RWPE2 (cell line): ENCODE measurements around the gene PRKAG2.

Source experiments
- ATAC-seq: fragments of 200-7000 bp; cut with Tn5 transposase; 3 replicates; pipeline ENCODE4 v1.9.1; 2021; ENCODE audit warnings: low read depth
- DNase-seq: peaks from one replicate; pipeline ENCODE4 v3.0.0-alpha.2; 2020; ENCODE audit warnings: low spot score
- H3K27ac ChIP-seq: fragments of 450-650 bp; 2 replicates; pipeline ENCODE4 v1.5.1; 2017; ENCODE audit warnings: mild to moderate bottlenecking; ENCODE audit not compliant: poor library complexity, severe bottlenecking
- H3K27me3 ChIP-seq: fragments of 250-450 bp; sonication (Bioruptor Pico); 2 replicates; pipeline ENCODE4 v1.5.1; 2021; ENCODE audit warnings: mild to moderate bottlenecking, moderate library complexity; ENCODE audit not compliant: insufficient read depth, poor library complexity, severe bottlenecking
- H3K36me3 ChIP-seq: fragments of 250-450 bp; sonication (Bioruptor Pico); 2 replicates; pipeline ENCODE4 v1.5.1; 2020; ENCODE audit warnings: low read depth, mild to moderate bottlenecking, moderate library complexity
- H3K4me1 ChIP-seq: fragments of 250-450 bp; sonication (Bioruptor Pico); 2 replicates; pipeline ENCODE4 v1.5.1; 2021; ENCODE audit warnings: mild to moderate bottlenecking, moderate library complexity; ENCODE audit not compliant: insufficient read depth, poor library complexity, severe bottlenecking
- H3K4me3 ChIP-seq: fragments of 250-450 bp; sonication (Bioruptor Pico); 2 replicates; pipeline ENCODE4 v1.5.1; 2021; ENCODE audit warnings: mild to moderate bottlenecking, moderate library complexity; ENCODE audit not compliant: severe bottlenecking
- H3K9me3 ChIP-seq: fragments of 250-450 bp; sonication (Bioruptor Pico); 2 replicates; pipeline ENCODE4 v1.5.1; 2021; ENCODE audit warnings: mild to moderate bottlenecking, moderate library complexity; ENCODE audit not compliant: severe bottlenecking
- TF ChIP-seq, protein P1 (sequence below): fragments of 450-650 bp; IDR thresholded peaks from one replicate; pipeline ENCODE4 v1.5.1; 2017; ENCODE audit warnings: mild to moderate bottlenecking, moderate library complexity; ENCODE audit not compliant: poor library complexity, severe bottlenecking

The PRKAG2 gene

DNA sequence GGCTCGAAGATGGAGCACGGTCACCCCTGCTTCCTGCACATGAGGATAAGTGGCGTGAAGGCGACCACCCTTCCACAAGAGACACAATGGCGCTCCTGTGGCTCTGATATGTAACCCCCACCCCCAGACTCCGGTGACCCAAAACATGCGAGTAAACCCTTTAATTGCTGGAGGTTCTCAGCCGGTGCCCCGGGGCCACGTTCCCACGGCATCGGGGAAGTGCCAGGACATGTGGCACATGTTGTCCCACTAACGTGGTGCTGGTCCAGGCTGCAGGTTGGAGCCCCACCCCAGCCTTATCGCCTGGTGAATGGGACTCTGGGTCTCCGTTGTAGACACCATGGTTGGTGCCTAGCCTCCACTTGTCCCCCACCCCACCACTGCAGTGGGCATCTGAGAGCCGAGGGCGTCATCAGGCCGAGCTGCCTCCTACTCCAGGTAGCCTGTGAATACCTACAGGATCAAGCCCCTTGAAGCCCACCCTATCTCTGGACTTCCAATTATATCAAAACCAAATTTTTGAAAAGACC is 132.8 kb downstream of the PRKAG2 start:
- Histone ChIP-seq H3K9me3 (no peaks in the 10 kb centered on the region), H3K4me3 (no peak overlapping the region), H3K36me3 (no peaks in the 10 kb centered on the region), H3K4me1 (peaks cover 32% of the 10 kb centered on the region), H3K27me3 (no peaks in the 10 kb centered on the region), H3K27ac (no peak overlapping the region)
- DNase-seq: no peak
- no peak for ATAC-seq
- TF ChIP-seq, protein P1, sequence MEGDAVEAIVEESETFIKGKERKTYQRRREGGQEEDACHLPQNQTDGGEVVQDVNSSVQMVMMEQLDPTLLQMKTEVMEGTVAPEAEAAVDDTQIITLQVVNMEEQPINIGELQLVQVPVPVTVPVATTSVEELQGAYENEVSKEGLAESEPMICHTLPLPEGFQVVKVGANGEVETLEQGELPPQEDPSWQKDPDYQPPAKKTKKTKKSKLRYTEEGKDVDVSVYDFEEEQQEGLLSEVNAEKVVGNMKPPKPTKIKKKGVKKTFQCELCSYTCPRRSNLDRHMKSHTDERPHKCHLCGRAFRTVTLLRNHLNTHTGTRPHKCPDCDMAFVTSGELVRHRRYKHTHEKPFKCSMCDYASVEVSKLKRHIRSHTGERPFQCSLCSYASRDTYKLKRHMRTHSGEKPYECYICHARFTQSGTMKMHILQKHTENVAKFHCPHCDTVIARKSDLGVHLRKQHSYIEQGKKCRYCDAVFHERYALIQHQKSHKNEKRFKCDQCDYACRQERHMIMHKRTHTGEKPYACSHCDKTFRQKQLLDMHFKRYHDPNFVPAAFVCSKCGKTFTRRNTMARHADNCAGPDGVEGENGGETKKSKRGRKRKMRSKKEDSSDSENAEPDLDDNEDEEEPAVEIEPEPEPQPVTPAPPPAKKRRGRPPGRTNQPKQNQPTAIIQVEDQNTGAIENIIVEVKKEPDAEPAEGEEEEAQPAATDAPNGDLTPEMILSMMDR: no peak

DNA sequence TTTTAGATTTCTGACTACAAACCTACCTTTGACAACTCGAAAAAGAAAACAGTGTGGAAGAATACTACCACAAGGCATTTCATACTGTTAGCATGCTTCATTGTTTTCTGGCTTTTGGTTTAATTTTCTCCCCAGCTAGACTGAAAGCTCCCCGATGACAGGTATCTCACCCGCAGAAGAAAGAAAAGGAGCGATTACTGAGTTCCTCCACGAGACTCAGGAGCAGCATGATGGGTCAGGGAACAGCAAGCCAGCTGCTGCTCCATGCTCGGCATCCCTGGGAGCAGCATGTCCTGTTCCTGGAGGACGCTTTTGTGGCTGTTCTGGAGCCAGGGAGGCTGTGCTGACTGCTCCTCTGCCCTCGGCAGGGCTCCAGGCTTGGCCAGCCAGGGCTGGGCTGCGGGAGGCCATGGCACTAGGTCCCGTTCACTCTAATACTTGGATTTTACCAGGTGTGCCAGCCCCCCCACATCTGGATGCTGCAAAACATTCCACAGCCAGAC is 133.4 kb downstream of the PRKAG2 start:
- no peak overlapping the region for H3K4me3 ChIP-seq
- DNase-seq (no peak), ATAC-seq (no peak)
- H3K27ac ChIP-seq: no peak overlapping the region
- no peaks in the 10 kb centered on the region for H3K27me3 ChIP-seq
- peaks cover 32% of the 10 kb centered on the region for H3K4me1 ChIP-seq
- no peaks in the 10 kb centered on the region for H3K9me3 ChIP-seq
- TF ChIP-seq, protein P1: no peak
- H3K36me3 ChIP-seq: no peaks in the 10 kb centered on the region

DNA sequence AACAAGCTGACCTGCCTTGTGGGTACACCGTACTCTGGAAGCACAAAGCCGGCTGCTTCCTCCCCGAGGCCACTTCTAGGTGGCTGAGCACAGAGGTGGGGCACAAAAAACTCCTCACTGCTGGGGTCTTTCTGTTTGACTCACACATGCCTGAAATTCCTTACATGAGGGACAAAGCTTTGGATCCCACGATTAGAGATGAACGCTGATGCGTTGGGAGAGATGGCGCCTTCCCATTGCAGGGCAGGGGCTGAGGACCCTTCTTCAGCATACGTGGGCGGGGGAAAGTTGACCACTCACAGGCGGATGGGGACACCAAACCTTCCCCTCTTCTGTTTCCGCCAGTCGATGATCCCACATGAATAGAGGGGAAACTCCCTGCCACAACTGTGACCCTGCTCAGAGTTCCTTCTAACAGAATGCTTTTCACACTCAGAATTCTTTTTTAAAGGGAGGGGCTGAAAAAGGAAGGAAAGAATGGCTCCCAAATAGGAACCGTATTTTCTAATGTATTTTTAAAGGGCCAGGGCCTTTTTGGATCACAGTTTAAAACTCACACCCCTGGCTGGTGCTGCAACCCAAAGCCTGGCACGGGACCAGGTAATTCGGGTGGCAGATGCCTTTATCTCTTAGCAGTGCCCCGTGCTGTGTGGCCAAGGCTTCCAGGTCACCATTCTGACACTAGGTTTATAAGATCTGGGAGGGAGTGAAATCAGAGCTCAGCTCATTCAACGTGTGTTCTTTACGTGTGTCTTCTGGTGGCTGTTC is 134.0 kb downstream of the PRKAG2 start:
- H3K27ac ChIP-seq: no peak overlapping the region
- DNase-seq: no peak
- TF ChIP-seq, protein P1: no peak
- no peaks in the 10 kb centered on the region for H3K27me3 ChIP-seq
- H3K36me3 ChIP-seq: no peaks in the 10 kb centered on the region
- H3K4me1 ChIP-seq: peaks cover 32% of the 10 kb centered on the region
- no peak overlapping the region for H3K4me3 ChIP-seq
- no peaks in the 10 kb centered on the region for H3K9me3 ChIP-seq
- no peak for ATAC-seq

DNA sequence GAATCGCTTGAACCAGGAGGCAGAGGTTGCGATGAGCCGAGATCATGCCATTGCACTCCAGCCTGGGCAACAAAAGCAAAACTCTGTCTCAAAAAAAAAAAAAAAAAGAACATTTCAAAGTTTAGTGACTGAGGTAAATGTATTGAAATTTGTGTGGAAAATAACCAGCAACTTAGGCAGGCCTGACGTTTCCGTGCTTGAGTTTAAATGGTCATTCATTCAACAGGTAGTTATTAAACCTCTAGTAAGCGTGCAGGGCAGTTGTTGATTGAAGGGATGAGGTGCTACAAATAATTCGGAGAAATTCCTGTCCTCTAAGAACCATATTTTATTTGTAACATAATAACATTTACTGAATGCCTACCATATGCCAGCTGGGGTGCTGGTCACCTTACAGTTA is 135.3 kb downstream of the PRKAG2 start:
- no peaks in the 10 kb centered on the region for H3K27me3 ChIP-seq
- DNase-seq (no peak), ATAC-seq (no peak)
- no peaks in the 10 kb centered on the region for H3K9me3 ChIP-seq
- H3K4me1 ChIP-seq: peaks cover 26% of the 10 kb centered on the region
- H3K27ac ChIP-seq: no peak overlapping the region
- no peaks in the 10 kb centered on the region for H3K36me3 ChIP-seq
- no peak overlapping the region for H3K4me3 ChIP-seq
- TF ChIP-seq, protein P1: no peak
